DMS153 treated with DMSO at 0.1 percent for 48 hours (cell line): ENCODE measurements around the gene NPVF.

Experiments used
- DNase-seq: peaks from one replicate; lab custom pipeline; 2025; ENCODE audit not compliant: unreplicated experiment; lab: John Stamatoyannopoulos, UW

NPVF gene

DNA sequence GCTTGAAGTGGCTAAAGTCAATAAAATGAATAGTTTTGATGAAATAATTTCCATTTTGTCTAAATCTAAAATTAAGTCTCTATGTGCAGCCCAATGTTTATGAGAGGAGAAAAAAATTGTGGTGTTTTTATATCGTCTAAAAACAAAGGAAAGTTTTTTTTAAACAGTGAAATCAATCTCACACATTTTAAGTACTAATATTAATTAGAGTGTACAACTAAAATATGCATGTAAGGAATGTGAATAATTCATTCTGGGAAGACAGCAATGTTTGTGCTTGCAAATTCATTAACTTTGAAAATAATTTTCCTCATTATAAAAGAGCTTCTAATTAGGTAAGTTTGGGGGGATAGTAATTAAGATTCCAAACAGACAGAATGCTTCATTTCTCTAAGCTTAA, at the start of gene NPVF:
NPVF (minus strand) TSS at position 101 of the 400 bp plus-strand sequence; CDS start at position 54, 47 bp downstream.
- no peak for DNase-seq

DNA sequence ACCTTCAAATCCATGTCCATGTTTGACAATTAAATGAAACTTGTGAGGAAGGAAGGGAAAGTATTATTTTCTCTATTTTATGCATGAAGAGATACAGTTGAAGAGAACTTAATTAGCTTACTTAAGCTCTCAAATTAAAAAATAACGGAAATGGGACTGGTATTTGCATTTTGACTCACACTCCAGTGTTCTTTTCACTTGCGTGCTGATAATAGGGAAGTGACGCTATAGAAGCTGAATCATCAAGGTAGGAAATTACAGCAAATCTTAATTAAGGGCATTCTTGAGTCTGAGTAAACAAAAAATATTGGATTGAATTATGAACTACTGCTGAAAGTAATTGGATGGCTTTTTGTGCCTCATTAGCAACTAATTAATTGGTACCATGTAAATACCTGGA, 44.0 kb upstream of the NPVF start:
- DNase-seq: no peak

DNA sequence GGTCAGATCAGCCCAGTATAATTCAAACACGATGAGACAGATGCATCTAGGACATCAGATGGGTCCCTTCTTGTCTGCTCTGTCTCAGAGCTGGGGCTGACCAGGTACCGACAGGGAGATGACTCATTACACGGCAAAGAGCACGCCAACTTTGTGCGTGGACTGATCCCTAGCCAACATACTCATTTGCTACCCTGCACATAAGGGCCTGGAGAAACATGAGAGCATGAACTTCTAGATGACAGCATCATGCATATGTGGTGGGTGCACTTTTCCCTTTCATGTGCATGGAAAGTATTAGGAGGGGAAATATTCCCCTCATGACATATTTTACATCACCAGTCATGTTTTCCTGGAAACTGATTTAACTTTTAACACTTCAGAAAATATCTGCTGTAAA, 35.1 kb upstream of the NPVF start:
- DNase-seq: no peak

- no peak for DNase-seq
These were observed 34.3 kb upstream of the NPVF start for GRCh38 chr7:25262586-25262985.

DNA sequence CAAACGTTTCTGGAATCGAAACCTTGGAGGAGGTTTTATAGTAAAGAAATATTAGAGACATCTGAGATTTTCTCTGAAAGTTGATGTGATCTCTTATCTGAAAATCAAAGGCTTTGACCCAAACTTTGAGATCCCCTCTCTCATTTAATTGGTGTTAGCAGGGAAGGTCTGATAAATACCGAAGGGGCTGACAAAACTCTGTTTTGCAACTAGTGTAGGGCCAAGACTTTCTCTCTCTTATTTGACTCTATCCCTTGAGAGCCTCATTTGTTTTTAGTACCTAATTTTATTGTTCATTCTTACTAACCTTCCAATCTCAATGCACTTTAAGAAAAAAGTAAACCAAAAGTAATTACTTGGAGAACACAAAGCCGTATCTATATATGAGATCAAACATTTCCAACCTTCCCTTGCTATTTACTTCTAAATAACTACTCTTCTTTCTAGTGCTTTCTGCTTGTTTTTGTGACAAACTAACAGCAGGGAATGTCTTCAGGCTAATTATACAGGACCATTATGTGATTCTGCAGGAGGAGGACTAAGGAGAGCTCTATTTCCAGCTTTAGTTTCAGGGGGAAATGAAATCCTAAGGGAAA, 33.4 kb upstream of the NPVF start:
- no peak for DNase-seq

DNA sequence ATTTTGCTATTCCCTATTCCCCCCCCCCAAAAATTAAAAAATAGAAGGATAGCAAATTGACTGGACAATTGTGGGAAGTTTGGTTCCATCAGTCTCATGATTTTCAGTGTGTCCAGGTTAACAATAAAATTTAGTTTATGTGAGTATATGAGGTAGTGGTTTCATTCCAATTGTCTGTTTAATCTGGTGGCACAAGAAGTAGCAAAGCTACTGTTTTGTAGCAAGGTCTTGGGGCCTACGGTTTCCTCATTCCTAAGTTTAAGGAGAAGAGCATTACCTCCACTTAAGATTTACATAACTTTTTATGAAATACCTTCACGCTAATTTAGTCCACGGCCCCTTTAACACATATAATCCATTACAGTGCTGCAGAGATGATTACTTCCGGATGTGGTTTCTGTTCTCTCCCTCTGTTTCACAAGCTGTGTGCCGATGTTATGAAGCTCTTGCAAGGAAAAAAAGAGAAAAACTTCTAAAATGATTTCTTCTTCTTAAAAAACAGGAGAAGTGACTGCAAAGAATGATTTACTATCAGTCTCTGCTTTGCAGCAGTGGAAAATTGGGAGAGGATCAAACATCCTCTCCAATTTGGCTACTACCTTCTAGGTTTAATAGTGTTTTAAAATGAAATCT, 32.7 kb upstream of the NPVF start:
- peak; percentile 10 for DNase-seq

- DNase-seq: peak; percentile 94
These were observed 31.4 kb upstream of the NPVF start for GRCh38 chr7:25259487-25260243.

GRCh38 chr7:25256333-25256819, 28.1 kb upstream of the NPVF start:
- DNase-seq: no peak

GRCh38 chr7:25255611-25256332, 27.5 kb upstream of the NPVF start:
- no peak for DNase-seq

DNA sequence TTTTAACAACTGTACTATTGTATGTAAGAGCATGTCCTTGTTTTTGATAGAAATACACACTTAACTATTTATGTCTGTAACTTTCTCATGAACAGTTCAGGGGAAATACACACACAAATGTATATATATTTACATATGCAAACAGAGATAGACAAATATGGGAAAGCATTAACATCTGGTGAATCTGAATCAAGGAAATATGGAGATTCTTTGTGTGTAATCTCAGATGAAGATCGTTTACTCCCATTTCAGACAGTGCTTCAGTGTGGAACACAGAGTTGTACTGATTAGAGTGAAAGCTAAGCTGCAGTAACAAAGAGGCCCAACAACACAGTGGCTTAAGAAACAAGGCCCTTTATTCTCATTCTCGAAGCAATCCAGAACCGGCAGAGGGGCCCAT, 26.3 kb upstream of the NPVF start:
- DNase-seq: no peak

- DNase-seq: no peak
These were observed 25.4 kb upstream of the NPVF start for GRCh38 chr7:25253714-25254113.

DNA sequence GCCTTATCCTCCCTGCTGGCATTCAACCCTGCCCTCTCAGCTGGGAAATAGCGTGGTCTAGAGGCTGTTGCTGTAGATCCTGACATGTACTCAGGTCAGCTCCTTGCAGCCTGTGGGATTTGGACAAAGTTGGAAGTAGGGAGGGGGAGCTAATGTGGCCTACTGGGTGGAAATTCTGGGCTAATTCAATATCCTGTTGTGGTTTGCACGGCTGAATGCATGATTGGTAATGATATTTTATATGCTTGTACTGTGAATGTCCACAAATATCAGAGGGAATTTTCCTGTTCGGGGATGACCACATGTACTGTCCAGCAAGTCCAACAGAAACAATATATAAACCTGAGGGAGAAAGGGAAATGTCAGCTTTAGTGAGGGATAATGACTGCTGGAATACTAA, 22.1 kb upstream of the NPVF start:
- no peak for DNase-seq

GRCh38 chr7:25249772-25250171, 21.5 kb upstream of the NPVF start:
- DNase-seq: no peak

DNA sequence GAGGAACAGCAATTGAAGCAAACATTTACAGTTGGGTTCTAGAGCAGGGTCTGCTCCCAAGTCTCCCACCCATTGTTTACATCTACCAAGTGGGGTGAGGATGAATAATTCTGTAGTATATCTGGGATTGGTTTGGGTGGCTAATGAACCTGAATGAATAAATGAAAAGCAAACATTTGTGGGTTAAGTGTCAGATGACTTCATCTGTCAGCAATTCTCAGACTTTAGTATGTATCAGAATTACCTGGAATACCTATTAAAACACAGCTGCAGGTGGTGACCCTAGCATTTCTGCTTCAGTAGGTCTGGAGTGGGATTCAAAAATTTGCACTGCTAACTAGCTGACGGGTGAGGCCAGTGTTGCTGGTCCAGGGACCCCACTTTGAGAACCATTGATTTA, 18.0 kb upstream of the NPVF start:
- no peak for DNase-seq

DNA sequence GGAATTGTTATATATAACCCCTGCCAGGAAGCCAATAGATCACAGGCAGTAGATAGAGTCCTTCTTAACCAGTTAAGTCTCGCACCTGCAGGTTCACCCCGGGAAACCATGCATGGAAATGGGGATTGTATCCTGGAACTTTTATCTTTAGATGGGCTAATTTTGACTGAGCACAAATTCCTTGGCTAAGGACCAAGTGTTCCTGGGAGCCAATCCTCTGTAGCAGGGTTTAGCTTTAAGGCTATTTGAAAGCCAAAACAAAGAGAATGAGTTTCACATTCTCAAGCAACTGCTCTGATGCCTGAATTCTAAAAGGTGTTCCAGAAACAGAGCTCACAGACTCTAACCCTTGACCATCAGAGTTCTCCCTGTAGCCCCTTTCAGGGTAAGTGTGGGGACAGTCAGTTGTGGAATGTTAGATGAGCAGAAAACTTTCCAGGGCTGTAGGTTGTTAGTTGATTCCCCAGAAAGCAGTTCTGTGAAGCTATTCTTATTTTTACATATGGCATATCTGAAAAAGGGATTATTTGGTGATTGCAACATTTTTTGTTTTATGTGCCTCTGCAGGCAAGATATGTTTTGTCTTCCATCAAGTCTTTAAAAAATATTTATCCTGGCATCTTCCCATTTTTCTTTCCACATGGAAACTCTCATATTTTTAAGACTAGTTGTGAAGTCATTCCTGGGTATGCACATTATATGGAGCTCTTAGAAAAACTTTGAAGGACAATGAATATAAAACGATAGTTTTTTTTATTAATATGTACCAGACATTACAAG, 16.2 kb upstream of the NPVF start:
- DNase-seq: no peak

- DNase-seq: no peak
These were observed 14.4 kb upstream of the NPVF start for GRCh38 chr7:25242678-25243077.

DNA sequence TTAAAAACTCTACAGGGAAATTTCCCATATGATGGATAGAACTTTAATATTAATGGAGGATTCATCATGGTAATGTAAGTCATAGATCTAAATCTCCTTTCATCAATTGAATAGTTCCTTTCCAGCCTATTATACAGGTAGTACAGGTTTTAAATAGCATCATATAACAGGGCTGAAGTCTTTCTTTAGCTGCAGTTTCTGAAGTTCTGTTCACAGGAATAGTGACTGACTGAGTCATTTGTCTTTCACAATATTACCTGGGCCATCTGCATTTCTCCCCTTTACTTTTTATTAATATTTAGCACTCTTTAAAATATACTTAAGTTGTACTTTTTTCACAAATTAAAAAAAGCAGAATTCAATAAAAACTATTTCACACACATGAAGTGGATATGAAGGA, 12.6 kb upstream of the NPVF start:
- DNase-seq: no peak

- no peak for DNase-seq
These were observed 12.1 kb upstream of the NPVF start for GRCh38 chr7:25240340-25240739.

- DNase-seq: no peak
These were observed 11.6 kb upstream of the NPVF start for GRCh38 chr7:25239888-25240287.

DNA sequence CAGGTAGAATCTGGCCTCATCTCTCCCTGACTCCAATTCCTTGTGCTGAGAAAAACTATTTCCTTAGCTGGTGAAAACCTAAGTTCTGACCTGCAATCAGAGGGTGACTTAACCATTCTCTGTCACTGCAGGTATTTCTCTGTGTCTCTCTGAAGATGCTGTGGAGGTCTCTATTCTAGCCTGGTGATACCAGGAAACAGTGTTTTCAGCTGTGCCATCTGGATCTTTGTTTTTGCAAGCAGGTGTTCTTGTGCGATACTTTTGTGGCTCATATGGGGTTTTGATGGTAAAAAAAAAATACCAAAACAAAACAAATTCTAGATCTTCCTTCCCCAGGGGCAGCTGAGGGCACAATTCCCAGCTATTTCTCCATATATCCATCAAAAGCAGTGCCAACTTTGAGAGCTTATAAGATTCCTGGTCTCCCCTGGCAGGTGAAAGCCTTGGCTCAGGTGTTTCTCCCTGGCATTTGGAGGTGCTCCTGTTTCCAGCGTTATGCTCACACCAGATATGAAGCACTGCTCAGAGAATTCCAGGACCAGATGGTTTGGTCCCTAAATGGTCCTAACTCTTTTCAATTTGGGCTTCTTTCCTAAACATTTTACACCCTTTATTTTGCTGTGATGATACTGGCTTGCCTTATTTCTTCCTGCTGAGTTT, 9.9 kb upstream of the NPVF start:
- no peak for DNase-seq
